B cell (primary cell): ENCODE measurements around the gene PAFAH1B2.

Experiments used
- EZH2 ChIP-seq: IDR thresholded peaks from 2 replicates; pipeline ENCODE4 v1.6.1; 2012; ENCODE audit warnings: borderline replicate concordance, low read depth, mild to moderate bottlenecking, moderate library complexity, low read length; ENCODE audit not compliant: insufficient read depth, poor library complexity, severe bottlenecking
- TF ChIP-seq, protein P1 (sequence below): fragments of 200-600 bp; IDR thresholded peaks from one replicate; pipeline ENCODE4 v1.8.0; 2022; ENCODE audit warnings: antibody characterized with exemption, mild to moderate bottlenecking

GRCh38 chr11:117096201-117096991 lies 47.7 kb upstream of the PAFAH1B2 start:
- TF ChIP-seq, protein P1, sequence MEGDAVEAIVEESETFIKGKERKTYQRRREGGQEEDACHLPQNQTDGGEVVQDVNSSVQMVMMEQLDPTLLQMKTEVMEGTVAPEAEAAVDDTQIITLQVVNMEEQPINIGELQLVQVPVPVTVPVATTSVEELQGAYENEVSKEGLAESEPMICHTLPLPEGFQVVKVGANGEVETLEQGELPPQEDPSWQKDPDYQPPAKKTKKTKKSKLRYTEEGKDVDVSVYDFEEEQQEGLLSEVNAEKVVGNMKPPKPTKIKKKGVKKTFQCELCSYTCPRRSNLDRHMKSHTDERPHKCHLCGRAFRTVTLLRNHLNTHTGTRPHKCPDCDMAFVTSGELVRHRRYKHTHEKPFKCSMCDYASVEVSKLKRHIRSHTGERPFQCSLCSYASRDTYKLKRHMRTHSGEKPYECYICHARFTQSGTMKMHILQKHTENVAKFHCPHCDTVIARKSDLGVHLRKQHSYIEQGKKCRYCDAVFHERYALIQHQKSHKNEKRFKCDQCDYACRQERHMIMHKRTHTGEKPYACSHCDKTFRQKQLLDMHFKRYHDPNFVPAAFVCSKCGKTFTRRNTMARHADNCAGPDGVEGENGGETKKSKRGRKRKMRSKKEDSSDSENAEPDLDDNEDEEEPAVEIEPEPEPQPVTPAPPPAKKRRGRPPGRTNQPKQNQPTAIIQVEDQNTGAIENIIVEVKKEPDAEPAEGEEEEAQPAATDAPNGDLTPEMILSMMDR = no peak
- no peak for TF ChIP-seq EZH2
